ENCODE measurements around the gene NFKBIZ.
"Not testable (repeated sequence)": the region's sequence is repeated elsewhere in the genome, so short reads cannot be mapped to it uniquely, and the experiment has no call there.

The NFKBIZ gene

GRCh38 chr3:101879102-101879501, 29.8 kb downstream of the NFKBIZ start:
- no peak for DNase-seq

GRCh38 chr3:101879623-101880284, 30.4 kb downstream of the NFKBIZ start:
- no peak for DNase-seq

- no peak for DNase-seq
Observed at GRCh38 chr3:101884776-101885175, 35.5 kb downstream of the NFKBIZ start.

- not testable (repeated sequence) for DNase-seq
Observed at GRCh38 chr3:101885584-101885983, 36.3 kb downstream of the NFKBIZ start.

GRCh38 chr3:101886626-101887025, 37.3 kb downstream of the NFKBIZ start:
- no peak for DNase-seq

- DNase-seq = no peak
Observed at GRCh38 chr3:101888653-101889052, 39.3 kb downstream of the NFKBIZ start.

- no peak for DNase-seq
Observed at GRCh38 chr3:101890716-101891115, 41.4 kb downstream of the NFKBIZ start.

- DNase-seq = no peak
Observed at GRCh38 chr3:101892648-101893047, 43.3 kb downstream of the NFKBIZ start.

GRCh38 chr3:101896083-101896757, 46.9 kb downstream of the NFKBIZ start:
- DNase-seq = no peak

- no peak for DNase-seq
Observed at GRCh38 chr3:101897013-101897412, 47.7 kb downstream of the NFKBIZ start.

GRCh38 chr3:101898039-101898438, 48.7 kb downstream of the NFKBIZ start:
- no peak for DNase-seq

- no peak for DNase-seq
Observed at GRCh38 chr3:101898752-101899169, 49.4 kb downstream of the NFKBIZ start.

- DNase-seq = no peak
Observed at GRCh38 chr3:101900316-101900715, 51.0 kb downstream of the NFKBIZ start.

GRCh38 chr3:101900736-101901135, 51.4 kb downstream of the NFKBIZ start:
- no peak for DNase-seq

- DNase-seq = no peak
Observed at GRCh38 chr3:101902041-101902440, 52.7 kb downstream of the NFKBIZ start.

GRCh38 chr3:101903451-101903871, 54.1 kb downstream of the NFKBIZ start:
- no peak for DNase-seq

GRCh38 chr3:101905573-101905972, 56.3 kb downstream of the NFKBIZ start:
- not testable (repeated sequence) for DNase-seq
